Endothelial cell (in vitro differentiated cells): Measurements from ENCODE around the gene CRELD2. TPM values are rescaled to one million over a fixed set of nuclear protein-coding genes. Genes with fewer than 3 reads are reported as not detected.

Experiments used
- DNase-seq: peaks from one replicate; pipeline ENCODE4 v3.0.0; 2021; ENCODE audit warnings: low spot score
- H3K27ac Mint-ChIP-seq: one replicate; pipeline ENCODE4 v1.8.0; 2021; ENCODE audit warnings: mixed read lengths, inconsistent platforms; ENCODE audit not compliant: unreplicated experiment
- H3K27me3 Mint-ChIP-seq: one replicate; pipeline ENCODE4 v1.8.0; 2021; ENCODE audit warnings: mild to moderate bottlenecking, moderate library complexity, mixed read lengths, inconsistent platforms; ENCODE audit not compliant: unreplicated experiment
- H3K36me3 Mint-ChIP-seq: one replicate; pipeline ENCODE4 v1.8.0; 2021; ENCODE audit warnings: mild to moderate bottlenecking, low read depth, mixed read lengths, inconsistent platforms; ENCODE audit not compliant: unreplicated experiment
- H3K4me1 Mint-ChIP-seq: one replicate; pipeline ENCODE4 v1.8.0; 2021; ENCODE audit warnings: mild to moderate bottlenecking, mixed read lengths, inconsistent platforms; ENCODE audit not compliant: unreplicated experiment
- H3K4me3 Mint-ChIP-seq: one replicate; pipeline ENCODE4 v1.8.0; 2021; ENCODE audit warnings: mild to moderate bottlenecking, mixed read lengths, inconsistent platforms; ENCODE audit not compliant: unreplicated experiment
- H3K9me3 Mint-ChIP-seq: one replicate; pipeline ENCODE4 v1.8.0; 2021; ENCODE audit warnings: mixed read lengths, inconsistent platforms; ENCODE audit not compliant: unreplicated experiment
- total RNA-seq: library from RNA; stranded (reverse); fragmentation: NEBNext Ultra II Directional; extraction: Animal tissue kit (Norgen Biotek cat#: 25700); gene quantifications from one replicate; pipeline ENCODE4 v1.2.1, GENCODE V29; 2021; ENCODE audit not compliant: unreplicated experiment
- TF ChIP-seq, protein P1 (sequence below): fragments of 200-600 bp; sonication (generic); IDR thresholded peaks from one replicate; pipeline ENCODE4 v1.5.0; 2021; ENCODE audit warnings: antibody characterized with exemption; ENCODE audit not compliant: unreplicated experiment

CRELD2 gene
- total RNA-seq, 1 donor from 2014 or later = 207 TPM

DNA sequence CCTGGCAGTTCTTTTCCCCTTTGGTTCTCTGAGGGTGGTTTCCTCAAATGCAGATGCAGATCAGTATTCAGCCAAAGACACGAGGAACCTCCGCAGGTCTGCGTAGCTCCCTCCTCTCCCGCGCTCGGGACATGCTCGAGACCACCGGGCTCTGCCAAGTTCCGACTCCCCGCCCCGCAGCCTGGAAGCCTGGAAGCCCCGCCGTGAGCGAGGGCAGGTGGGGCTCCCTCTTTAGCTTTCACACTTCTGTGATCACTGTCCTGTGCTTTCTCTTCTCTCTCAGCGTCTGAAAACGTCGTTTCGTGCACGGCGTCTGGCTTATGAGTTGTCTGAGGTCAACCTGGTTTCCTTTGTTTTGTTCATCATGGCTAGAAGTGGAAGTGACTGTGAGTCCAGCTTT is 38.2 kb upstream of the CRELD2 start:
- H3K9me3 Mint-ChIP-seq = no peaks in the 10 kb centered on the region
- H3K4me1 Mint-ChIP-seq = peaks cover 7% of the 10 kb centered on the region
- TF ChIP-seq, protein P1, sequence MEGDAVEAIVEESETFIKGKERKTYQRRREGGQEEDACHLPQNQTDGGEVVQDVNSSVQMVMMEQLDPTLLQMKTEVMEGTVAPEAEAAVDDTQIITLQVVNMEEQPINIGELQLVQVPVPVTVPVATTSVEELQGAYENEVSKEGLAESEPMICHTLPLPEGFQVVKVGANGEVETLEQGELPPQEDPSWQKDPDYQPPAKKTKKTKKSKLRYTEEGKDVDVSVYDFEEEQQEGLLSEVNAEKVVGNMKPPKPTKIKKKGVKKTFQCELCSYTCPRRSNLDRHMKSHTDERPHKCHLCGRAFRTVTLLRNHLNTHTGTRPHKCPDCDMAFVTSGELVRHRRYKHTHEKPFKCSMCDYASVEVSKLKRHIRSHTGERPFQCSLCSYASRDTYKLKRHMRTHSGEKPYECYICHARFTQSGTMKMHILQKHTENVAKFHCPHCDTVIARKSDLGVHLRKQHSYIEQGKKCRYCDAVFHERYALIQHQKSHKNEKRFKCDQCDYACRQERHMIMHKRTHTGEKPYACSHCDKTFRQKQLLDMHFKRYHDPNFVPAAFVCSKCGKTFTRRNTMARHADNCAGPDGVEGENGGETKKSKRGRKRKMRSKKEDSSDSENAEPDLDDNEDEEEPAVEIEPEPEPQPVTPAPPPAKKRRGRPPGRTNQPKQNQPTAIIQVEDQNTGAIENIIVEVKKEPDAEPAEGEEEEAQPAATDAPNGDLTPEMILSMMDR = no peak
- H3K27ac Mint-ChIP-seq = no peak overlapping the region
- peaks cover 4% of the 10 kb centered on the region for H3K27me3 Mint-ChIP-seq
- no peak overlapping the region for H3K4me3 Mint-ChIP-seq
- no peak for DNase-seq
- peaks cover 36% of the 10 kb centered on the region for H3K36me3 Mint-ChIP-seq

GRCh38 chr22:49881856-49882255 is 36.6 kb upstream of the CRELD2 start:
- TF ChIP-seq, protein P1 = no peak
- Mint-ChIP-seq H3K4me3 (no peak overlapping the region), H3K9me3 (no peaks in the 10 kb centered on the region), H3K27ac (no peak overlapping the region), H3K4me1 (peaks cover 7% of the 10 kb centered on the region), H3K27me3 (peaks cover 4% of the 10 kb centered on the region), H3K36me3 (peaks cover 49% of the 10 kb centered on the region)
- no peak for DNase-seq

DNA sequence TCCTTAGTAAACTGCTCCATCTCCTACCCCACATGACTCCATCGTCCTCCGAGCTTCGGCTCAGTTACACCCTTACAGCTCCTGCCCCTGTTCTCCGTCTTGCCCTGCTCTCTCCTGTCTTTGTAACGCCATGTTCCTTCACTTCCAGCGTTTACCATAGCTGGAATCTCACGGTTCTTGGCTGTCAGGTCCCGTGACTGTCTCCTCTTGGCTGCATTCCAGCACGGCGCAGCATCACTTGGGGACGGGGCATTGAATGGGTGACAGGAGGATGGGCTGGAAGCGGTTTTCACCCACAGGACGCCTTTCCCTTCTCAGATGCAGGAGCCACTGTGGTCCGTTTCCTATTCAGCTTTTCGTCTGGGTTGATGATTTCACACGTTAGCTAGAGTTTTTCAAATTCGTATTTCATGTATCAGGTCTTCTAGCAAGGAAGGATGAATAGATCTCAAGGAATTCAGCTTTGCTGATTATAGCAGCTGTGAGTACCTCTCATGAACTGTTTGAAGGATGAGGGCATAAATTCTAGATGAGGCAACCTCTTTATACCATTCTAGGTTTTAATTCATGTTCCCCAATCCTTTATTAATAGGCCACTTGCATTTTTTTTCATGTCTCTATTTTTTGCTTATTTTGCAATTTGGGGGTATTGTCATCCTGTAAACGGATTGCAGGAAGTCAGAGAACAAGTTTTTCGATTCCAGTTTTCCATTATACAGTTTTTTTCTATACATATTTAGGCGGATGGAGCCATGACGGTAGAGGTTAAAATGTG is 35.7 kb upstream of the CRELD2 start:
- Mint-ChIP-seq H3K27ac (no peak overlapping the region), H3K27me3 (peaks cover 4% of the 10 kb centered on the region), H3K4me3 (no peak overlapping the region), H3K4me1 (peaks cover 7% of the 10 kb centered on the region), H3K36me3 (peaks cover 52% of the 10 kb centered on the region), H3K9me3 (no peaks in the 10 kb centered on the region)
- DNase-seq = no peak
- TF ChIP-seq, protein P1 = no peak

GRCh38 chr22:49883294-49883640 is 35.2 kb upstream of the CRELD2 start:
- no peaks in the 10 kb centered on the region for H3K9me3 Mint-ChIP-seq
- peaks cover 7% of the 10 kb centered on the region for H3K4me1 Mint-ChIP-seq
- H3K36me3 Mint-ChIP-seq = peaks cover 52% of the 10 kb centered on the region
- peaks cover 4% of the 10 kb centered on the region for H3K27me3 Mint-ChIP-seq
- no peak overlapping the region for H3K27ac Mint-ChIP-seq
- H3K4me3 Mint-ChIP-seq = no peak overlapping the region
- TF ChIP-seq, protein P1 = no peak
- no peak for DNase-seq

DNA sequence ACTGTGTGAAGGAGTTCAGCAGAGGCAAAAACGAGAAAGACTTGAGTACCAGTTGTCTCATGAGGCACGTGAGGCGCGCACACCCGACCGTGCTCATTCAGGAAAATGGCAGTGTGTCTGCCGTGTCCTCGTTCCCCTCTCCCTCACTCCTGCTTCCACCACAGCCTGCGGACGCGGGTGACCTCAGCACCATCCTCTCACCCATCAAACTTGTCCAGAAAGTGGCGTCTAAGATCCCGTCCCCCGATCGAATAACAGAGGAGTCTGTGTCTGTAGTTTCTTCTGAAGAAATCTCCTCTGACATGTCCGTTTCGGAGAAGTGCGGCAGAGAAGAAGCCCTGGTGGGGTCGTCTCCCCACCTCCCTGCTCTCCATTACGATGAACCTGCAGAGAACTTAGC is 34.4 kb upstream of the CRELD2 start:
- Mint-ChIP-seq H3K4me1 (peaks cover 7% of the 10 kb centered on the region), H3K4me3 (no peak overlapping the region), H3K36me3 (peaks cover 51% of the 10 kb centered on the region), H3K27ac (no peak overlapping the region), H3K27me3 (peaks cover 4% of the 10 kb centered on the region), H3K9me3 (no peaks in the 10 kb centered on the region)
- DNase-seq = no peak
- TF ChIP-seq, protein P1 = no peak
